ENCODE measurements around the gene ERICH6.

The ERICH6 gene

DNA sequence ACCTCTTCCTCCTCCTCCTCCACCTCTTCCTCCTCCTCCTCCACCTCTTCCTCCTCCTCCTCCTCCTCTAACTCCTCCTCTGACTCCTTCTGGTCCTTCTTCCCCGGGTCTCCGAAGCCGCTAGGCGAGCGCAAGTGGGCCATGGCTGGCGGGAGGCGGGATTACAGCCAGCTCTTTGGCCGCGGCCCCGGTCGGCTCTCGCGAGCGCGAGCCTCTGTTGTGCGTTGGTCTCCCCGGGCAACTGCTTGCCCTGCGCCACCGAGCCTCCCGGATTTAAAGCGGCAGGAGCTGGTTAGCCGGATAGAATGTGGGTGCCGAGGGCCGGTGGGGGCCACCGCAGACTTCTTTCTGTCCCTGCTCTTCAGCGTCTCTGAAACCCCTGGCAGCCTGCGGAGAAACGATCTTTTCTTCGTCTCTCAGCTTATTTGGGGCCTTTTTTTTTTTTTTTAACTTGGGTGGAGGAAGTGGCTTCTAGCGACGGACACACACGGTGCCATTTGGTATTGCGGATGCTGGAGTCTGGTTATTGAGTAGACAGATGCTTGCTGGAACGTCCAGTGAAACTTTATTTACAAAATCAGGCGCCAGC, at the start of gene ERICH6:
ERICH6 (minus strand) TSS at position 165 of the 589 bp plus-strand sequence; CDS start at position 143, 22 bp downstream.
- peak within 1 kb of the TSS; percentile 50 for H3K27ac ChIP-seq
- peak; percentile 33 for DNase-seq (ENCODE audit: low read depth, low spot score)

DNA sequence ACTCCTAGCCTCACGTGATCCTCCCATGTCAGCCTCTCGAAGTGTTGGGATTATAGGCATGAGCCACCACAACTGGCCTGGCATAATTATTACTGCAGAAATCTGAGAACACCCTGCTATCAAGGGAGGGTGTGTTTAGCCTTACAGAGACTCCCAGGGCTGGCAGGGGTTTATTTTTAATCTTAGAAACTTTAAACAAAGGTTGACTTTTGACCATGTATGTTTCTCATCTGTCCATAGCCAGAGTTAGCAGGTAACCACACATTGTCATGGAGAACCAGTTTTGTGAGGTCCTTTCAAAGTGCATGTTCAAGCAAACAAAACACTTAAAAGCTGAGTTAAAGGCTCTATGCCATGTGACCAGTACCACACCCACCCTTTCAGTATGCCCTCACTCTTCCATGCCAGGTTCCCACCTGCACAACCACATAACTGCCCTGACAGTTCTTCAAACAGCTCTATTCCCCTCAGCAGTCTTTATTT, 48.1 kb upstream of the ERICH6 start:
- no peak for DNase-seq (ENCODE audit: low read depth, low spot score)
- peak overlapping the region; percentile 43 for H3K27ac ChIP-seq

DNA sequence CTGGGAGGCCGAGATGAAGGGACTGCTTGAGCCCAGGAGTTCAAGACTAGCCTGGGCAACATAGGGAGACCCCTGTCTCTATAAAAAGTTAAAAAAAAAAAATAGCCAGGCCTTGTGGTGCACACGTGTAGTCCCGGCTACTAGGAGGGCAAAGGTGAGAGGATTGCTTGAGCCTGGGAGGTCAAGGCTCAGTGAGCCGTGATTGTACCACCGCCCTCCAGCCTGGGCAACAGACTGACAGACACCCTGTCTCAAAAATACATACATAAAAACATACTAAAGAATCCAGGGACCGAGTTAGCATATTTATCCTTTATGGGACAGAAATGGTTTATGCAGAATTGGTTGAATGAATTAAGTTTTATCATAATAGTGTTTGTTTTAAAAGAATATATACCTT, 45.5 kb upstream of the ERICH6 start:
- peak overlapping the region; percentile 94 for H3K27ac ChIP-seq
- DNase-seq (ENCODE audit: low read depth, low spot score) = no peak

DNA sequence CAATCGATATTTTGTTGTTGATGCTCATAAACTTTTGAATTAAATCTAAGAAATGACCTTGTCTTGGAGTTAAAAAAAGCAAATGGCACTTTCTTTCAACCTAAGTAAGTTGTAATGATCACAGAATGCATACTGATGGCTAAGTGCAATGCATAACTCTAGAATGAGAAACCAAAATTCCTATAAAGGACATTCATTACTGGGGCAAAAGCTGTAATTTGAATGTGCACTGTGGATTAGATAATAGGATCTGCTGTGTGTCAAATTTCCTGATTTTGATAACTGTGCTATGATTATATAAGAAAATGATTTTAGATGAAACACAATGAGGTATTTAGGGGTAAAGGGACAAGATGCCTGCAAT, 44.9 kb upstream of the ERICH6 start:
- no peak for DNase-seq (ENCODE audit: low read depth, low spot score)
- peak overlapping the region; percentile 94 for H3K27ac ChIP-seq

DNA sequence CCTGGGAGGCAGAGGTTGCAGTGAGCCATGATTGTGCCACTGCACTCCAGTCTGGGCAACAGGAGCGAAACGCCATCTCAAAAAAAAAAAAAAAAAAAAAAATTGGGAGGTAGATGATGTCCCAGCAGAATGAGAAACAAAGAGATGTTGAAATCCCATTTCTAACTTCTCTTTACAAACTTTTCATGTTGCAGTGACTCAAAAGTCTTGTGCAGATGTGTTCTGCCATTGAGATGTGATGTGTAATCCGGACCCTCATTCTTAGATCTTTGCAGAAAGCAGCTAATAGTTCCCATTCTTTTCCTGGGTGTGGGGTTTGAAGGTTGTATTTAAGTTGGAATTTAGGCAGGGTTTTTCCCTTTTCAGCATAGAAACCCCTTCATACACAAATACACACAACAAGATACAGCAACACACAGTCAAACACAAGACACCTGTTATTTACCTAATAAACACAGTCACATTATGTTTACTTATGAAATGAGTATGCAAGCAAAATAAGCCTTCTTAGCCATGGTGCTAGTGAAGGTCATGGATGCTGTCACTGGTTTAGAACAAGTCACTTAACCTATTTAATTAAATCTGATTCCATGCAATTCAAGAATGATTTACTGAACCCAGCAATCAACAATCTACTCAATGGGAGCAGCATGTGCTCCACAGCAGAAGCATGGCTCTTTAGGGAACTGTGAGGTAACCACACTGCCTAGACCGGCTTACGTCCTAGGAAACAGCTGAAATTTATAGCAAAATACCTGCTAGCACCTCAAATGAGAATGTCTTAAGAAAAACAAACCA, 44.4 kb upstream of the ERICH6 start:
- peak overlapping the region; percentile 94 for H3K27ac ChIP-seq
- DNase-seq (ENCODE audit: low read depth, low spot score) = no peak

DNA sequence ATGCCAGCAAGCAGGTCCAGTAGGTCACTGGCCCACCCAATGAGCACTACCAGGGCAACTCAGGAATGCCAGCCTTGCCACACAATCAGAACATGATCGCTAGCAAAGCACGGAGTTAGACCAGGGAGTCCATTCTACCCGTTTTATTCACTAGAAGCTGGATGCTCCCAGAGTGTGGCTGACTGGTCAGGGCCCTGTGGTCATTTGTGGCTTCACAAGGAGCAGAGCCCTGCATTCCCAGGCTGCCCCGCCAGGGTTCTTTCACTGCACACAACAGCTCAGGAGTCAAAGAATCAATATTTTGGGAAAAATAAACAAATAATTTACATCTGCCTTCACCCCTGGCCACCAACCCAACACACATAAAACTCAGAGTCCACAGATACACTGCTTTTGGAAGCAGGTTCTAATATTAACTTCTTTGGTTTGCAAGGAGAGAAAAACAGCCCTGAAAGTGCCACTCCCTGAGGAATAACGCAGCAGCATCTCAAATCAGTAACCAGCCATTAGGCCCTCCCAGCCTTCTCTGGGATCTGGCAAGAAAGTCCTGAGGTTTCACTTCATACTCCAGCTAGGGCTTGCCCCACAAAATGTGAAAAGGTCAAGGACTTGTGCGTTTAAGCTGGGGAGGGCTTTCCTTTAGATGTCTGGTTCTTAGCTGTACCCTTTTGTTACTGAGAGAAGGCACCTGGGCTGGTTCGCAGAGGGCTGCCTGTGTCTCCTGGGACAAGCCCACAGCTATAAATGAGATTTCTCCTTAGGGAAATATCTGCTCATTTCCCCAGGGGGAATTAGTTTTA, 43.3 kb upstream of the ERICH6 start:
- H3K27ac ChIP-seq = peak overlapping the region; percentile 94
- no peak for DNase-seq (ENCODE audit: low read depth, low spot score)

DNA sequence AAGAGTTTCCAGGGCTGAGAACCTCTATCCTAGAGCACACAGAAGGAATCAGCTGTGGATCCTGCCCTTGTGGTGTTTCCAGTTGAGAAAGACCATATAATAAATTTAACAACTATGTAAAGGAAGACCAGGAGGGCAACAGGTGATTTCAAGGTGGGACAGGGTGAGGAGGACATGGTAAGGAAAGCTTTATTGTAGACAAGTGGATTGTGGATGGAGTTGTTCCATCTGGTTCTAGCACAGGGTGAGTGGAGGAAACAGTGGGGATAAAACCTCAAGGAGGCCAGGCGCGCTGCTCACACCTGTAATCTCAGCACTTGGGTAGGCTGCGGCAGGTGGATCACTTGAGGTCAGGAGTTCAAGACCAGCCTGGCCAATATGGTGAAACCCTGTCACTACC, 42.1 kb upstream of the ERICH6 start:
- DNase-seq (ENCODE audit: low read depth, low spot score) = no peak
- peak overlapping the region; percentile 94 for H3K27ac ChIP-seq

DNA sequence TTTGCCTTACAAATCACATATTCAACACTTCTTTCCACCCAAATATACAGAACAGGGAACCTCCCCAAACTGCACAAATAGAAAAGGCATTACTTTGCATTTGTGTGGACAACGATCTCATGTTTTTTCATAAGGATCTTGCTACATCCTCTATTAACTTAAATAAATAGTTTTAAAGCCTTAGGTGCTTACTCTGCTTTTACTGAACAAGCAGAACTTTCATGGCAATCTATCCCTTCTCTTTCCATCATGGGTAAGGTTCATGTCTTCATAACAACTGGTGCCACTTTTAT, 41.1 kb upstream of the ERICH6 start:
- no peak for DNase-seq (ENCODE audit: low read depth, low spot score)
- peak overlapping the region; percentile 94 for H3K27ac ChIP-seq

DNA sequence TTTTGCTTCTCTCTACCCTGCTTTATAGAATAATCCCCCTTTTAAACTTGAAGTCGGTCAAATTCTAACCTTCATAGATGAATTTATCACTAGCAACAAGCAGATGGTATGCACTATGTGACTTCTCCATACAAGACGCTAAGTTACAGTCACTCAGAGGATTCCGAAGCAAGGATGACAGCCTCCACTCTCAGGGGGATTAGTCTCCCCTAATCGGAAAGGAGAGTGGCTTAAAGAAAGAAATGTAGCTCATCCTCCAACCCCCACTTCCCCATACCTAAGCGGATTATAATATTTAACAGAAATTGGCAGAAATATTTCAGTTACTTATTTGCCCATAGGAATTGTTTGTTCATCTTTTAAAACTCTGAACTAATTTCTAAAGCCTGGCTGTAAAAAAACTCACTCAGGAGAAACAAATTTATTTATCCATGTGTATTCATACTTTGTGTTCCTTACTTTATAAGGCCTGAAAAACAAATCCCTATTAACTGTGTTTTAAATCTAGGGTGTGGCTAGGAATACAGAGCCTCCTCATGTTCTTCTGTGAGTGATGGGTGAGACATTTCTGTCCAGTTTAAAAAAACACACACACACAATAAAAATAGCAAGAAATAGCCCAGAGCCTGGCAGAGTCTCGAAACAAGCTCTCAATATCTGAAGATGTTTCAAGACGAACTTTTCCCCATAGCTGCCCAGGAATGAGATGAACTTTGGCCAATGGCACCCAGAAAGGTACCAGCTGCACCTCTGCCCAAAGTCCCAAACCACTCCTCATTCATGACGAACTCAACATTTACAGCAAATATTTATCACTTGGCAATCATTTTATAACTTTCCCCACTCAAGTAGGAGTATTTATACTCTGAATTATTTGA, 40.6 kb upstream of the ERICH6 start:
- peak overlapping the region; percentile 94 for H3K27ac ChIP-seq

DNA sequence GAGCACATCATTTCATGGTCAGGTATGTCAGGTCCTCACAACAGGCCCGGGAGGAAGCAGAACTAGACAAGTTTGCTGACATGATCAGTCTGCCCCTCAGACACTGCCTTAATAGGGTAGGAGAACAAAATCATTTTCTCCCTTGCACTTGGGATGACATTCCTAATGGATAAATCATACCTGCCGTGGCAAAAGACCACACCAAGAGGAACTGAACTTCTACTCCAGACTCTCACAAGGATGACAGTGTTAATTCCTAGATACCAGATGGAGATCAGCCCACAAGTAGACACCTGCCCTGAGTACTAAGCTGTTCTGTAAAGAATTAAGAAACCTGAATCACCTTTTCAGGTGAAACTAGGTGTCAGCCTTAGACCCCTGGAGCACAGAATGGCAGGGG, 39.8 kb upstream of the ERICH6 start:
- H3K27ac ChIP-seq = peak overlapping the region; percentile 94
- DNase-seq (ENCODE audit: low read depth, low spot score) = peak; percentile 91

More for the DNA sequence above, 40.6 kb upstream of the ERICH6 start:
- no peak for DNase-seq (ENCODE audit: low read depth, low spot score)

DNA sequence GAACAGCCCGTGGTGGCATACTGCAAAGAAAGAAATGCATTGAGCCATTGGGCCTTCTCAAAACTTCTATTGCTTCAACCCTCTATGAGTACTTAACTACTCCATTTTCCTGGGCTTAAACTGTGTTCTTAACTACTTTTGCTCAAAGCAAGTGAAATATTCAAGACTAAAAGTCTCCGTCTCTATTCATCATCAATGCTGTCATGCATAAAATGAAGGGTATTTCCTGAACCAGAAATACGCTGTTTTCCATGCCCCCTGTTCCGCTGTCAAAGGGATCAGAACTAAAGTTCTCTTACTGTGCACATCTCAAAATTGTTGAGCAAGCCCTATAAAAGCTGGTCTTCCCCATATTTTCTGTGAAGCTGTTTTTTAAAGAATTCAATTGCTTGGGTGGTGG, 39.0 kb upstream of the ERICH6 start:
- DNase-seq (ENCODE audit: low read depth, low spot score) = no peak
- peak overlapping the region; percentile 94 for H3K27ac ChIP-seq

DNA sequence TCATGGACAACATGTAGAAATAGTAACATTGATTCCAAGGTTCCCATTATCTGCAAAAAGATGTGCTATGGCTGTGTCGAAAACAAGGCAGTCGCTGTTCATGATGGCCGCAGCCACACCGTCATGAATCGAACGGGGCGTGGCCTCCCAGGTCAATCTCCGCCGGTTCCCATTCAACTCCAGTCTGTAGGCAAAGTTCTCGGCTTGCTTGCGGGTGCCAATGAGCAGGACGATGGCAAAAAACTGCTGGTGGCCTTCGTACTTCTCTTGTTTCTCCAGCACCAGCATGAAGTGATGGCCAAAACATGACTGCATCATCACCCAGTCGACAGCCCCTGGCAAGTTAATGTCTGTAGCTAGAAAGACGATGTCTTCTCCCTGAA, 38.4 kb upstream of the ERICH6 start:
- H3K27ac ChIP-seq = peak overlapping the region; percentile 94

DNA sequence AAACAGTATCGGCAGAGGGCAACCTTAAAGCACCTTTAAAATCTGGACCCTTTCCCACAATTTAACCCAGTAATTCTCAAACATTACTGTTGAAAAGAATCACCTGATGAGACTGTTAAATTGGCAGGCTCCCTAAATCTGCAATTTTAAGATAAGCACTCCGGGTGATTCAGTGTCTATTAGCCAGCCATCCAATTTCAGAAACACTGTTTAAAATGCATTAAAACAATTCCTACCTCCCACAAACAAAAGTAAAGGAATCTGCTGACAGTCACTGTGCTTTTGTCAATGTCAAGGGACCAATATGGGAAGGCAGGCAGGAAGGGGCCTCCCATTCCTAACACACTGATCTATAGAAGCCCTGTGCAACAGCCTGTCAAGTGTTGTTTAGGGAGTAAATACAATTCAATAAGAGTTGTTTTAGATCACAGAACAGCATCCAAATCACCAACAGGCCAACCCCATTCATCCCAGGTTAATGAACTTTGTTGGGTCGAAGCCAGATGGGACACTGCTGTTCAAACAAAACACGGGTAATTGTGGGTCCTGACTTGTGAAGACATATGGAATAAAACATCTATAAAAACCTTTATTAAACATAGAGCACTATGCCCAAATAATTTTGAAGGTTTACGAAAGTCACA, 37.9 kb upstream of the ERICH6 start:
- peak overlapping the region; percentile 94 for H3K27ac ChIP-seq
- DNase-seq (ENCODE audit: low read depth, low spot score) = no peak

More for the DNA sequence above, 38.4 kb upstream of the ERICH6 start:
- no peak for DNase-seq (ENCODE audit: low read depth, low spot score)

DNA sequence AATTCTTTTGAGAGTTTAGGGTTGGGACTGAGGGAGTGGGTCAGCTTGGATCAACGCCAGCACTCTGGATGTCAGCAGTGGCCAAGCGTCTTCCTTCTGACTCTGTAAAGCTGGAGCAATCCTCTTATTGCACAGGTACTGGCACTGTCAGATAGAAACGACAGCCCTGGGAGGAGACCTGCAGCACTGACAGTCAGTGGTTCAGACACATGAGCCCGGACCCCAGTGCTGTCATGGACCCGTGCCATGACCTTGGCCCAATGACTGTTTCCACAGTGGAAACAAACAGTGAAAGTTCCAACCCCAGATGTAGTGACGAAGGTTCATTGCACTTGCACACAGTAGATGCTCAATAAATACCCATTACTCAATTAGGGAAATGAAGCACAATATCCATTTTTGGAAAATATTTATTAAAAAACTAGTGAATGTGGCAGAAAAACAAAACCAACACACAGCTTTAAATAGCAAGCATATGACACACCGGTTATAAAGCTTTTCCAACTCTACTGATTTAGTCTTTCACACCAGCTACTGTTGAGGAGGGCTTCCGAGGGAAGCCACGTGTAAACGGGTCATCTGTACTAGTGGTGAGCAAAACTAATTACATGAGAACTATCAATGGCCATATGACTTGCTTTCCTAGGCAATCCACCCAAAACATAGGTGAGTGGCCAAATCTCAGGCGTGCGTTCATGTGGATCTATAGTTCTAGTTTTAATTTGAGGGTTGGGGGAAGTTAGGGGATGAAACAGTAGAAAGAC, 37.2 kb upstream of the ERICH6 start:
- DNase-seq (ENCODE audit: low read depth, low spot score) = no peak
- peak overlapping the region; percentile 94 for H3K27ac ChIP-seq

DNA sequence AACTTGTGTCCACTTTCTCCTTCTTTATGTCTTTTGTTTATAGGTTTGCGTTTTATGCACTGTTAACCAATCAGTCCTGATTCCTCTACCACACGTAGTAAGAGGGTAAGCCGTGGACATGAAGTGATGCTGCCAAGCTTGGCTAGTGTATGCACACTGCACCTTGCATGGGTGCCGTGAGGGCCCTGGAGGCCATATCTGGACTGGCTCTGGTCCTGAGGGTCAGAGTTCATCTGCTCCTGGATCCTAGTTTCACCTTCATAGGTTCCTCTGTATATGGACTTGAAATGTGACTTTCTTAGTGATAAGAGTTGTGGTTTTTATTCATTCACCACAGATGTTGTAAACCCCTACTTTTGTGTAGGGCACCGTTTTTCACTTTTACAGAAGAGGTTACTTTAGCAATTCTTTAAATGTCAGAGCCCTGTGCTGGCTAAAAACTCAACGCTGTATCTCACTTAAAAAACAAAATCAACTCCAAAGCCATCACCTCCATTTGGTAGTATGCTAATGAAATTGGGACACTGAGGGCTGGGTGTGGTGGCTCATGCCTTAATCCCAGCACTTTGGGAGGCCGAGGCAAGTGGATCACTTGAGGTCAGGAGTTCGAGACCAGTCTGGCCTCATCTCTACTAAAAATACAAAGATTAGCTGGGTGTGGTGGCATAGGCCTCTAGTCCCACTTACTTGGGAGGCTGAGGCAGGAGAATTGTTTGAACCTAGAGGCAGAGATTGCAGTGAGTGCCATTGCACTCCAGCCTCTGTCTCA, 36.3 kb upstream of the ERICH6 start:
- peak overlapping the region; percentile 70 for H3K27ac ChIP-seq

DNA sequence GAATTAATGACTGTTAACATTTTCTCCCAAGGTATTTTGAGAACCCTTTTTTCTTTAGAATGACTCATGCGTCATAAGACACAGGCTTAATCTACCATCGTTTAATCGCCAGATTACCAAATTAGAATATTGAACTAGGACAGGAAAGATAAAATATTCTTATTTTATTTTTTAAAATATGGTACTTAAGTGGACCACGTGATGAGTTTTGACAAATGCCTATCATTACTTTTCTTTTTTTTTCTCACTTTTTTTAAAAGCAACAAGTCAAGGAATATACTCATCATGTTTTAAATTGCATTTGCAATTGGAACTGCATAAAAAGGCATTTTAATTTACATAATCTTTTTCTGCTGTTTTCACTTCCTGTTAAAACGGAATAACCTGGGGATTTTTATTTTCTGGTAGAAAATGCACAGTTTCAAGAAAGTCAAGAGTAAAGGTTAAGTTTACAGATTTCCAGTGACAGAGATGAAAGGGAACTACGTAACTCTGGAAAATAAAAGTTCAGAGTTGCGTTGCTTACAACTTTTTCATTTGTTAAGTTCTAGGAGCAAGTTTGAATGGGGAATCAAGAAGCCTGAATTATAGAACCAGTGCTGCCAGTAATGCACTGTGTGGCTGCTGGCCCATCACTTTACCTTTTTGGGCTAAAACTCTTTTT, 35.6 kb upstream of the ERICH6 start:
- no peak for DNase-seq (ENCODE audit: low read depth, low spot score)

More for the DNA sequence above, 36.3 kb upstream of the ERICH6 start:
- no peak for DNase-seq (ENCODE audit: low read depth, low spot score)

DNA sequence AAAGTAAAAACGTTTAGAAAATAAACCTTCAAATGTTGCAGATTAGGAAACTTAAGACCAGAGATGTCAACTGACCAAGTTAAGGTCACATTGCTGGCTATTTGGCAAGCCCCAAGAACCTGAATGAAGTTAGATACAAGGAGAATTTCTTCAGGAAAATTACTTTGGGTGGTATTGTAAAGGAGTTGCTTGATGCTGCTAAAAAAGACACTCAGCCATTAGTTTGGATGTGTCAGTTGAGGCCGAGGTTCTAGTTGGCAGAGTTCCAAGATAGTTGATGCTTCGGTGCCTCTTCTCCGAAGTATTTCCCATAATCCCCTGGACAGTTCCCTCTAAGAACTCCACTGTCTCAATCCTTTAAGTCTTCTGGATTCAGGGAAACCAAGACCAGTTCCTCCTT, 35.0 kb upstream of the ERICH6 start:
- no peak for DNase-seq (ENCODE audit: low read depth, low spot score)
- peak overlapping the region; percentile 70 for H3K27ac ChIP-seq

More for the DNA sequence above, 35.6 kb upstream of the ERICH6 start:
- H3K27ac ChIP-seq = peak overlapping the region; percentile 70

Measured in epithelial cell of prostate (primary cell).